Measurements from ENCODE around the gene RNF113B.

The RNF113B gene

DNA sequence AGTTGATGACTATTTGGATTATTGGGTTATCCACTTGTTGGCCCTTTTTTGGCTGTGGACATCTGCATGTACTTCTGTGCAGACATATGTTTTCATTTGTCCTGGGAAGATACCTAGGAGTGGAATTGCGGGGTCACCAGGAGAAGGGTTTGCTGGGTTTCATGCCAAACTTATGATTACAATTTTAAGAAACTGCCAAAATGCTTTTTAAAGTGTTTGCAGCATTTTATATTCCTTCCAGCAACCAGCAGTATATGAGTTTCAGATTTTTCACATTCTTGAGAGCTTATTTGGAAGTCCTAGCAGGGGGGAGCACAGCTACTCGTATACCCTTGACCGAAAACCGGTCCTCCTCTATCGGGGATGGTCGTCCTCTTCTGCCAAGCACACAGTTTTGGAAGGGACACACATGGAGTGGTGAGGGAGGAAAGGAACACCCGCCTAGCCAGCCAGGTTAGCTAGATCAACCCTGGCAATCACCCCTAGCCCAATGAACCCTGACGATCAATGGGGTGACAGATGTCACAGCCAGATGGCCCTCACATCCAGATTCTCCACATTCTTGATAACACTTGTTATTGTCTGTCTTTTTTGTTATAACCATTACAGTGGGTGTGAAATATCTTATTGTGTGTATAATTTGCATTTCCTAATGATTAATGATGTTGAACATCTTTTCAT lies 26.7 kb upstream of the RNF113B start:
- no peak for DNase-seq (ENCODE audit: low read depth, low spot score)

DNA sequence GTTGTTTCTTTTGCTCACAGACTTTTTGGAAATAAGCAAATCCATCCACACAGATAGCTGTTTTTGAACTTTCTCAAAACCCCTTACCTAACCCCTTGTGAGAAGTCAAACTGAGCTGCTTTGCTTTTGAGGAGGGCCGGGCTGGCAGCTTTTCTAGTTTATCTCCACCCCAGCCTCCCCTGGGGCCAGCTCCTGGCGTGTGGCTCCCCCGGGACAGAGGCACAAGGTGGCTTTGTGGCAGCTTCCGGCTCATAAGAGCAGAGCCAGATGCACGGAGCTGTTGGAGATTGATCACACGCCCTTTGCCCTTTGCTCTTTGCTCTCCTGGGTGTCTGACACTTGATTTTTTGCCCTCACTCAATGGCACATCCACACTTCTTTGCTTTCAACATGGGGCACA lies 24.9 kb upstream of the RNF113B start:
- DNase-seq (ENCODE audit: low read depth, low spot score) = no peak

DNA sequence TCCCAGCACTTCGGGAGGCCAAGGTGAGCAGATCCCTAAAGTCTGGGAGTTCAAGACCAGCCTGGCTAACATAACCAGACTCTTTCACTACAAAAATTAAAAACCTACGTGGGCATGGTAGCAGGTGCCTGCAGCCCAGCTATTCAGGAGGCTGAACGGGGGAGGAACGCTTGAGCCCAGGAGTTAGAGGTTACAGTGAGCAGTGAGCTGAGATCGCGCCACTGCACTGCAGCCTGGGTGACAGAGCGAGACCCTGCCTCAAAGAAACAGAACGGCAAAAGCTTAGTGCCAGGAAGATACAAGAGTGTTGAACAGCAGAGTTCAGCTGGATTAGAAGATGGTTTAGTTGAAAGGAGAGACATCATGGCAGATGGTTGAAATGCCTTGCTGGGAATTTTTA lies 24.1 kb upstream of the RNF113B start:
- no peak for DNase-seq (ENCODE audit: low read depth, low spot score)

DNA sequence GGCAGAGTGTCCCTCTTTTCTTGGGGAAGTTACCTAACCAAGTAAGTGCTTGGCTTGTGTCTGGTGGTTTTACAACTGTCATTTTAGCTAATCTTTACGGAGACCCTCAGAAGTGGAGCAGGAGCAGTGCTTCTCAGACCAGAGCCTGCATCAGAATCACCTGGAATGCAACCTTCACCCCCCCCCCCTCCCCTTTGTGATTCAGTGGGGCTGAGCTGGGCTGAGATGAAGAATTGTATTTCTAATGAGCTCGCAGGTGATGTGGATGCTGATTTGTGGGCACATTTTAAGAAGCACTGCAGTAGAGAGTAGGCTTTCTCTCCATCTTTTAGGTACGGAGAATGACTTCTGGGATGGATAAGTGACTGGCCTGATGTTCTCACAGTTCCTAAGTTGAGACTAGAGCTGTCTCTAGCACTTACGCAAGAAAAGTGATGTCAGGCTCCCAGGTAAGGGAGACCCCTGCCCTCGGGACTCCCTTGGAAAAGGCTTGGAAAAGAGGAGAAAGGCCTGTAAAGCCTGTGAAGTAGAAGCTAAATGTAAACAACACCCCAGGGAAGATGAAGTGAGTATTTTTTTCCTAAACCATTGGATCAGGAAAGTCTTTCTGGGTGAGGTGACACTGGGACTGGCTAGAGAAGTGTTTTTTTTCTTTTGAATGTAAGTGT lies 23.3 kb upstream of the RNF113B start:
- DNase-seq (ENCODE audit: low read depth, low spot score) = no peak

DNA sequence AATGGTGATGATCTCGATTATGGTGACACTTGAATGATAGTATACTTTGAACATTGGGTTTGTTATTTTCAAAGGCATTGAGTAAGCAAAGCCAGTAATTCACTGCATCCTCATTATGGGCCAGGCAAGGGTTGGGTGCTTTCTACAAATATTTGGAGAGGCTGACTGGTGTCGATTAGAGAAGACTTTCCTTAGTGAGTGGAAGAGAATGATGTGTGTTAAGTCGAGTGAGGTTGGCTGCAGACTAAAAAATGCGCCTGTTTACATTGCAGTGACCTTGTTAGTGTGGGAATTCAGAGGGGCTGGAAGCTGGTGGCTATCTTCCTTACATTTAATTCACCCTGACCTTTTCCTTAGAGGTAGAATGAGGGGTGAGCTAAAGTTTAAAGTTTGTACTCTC lies 22.4 kb upstream of the RNF113B start:
- no peak for DNase-seq (ENCODE audit: low read depth, low spot score)

DNA sequence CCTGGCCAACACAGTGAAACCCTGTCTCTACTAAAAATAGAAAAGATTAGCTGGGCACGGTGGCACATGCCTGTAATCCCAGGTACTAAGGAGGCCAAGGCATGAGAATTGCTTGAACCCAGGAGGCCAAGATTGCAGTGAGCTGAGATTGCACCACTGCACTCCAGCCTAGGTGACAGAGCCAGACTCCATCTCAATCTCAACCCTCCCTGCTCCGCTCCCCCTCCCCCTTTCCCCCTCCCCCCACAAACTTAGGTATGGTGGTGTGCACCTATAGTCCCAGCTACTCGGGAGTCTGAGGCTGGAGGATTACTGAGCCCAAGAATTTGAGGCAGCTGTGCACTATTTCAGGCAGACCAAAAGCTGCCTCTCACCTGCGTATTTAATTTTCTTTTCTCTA lies 21.6 kb upstream of the RNF113B start:
- DNase-seq (ENCODE audit: low read depth, low spot score) = no peak

DNA sequence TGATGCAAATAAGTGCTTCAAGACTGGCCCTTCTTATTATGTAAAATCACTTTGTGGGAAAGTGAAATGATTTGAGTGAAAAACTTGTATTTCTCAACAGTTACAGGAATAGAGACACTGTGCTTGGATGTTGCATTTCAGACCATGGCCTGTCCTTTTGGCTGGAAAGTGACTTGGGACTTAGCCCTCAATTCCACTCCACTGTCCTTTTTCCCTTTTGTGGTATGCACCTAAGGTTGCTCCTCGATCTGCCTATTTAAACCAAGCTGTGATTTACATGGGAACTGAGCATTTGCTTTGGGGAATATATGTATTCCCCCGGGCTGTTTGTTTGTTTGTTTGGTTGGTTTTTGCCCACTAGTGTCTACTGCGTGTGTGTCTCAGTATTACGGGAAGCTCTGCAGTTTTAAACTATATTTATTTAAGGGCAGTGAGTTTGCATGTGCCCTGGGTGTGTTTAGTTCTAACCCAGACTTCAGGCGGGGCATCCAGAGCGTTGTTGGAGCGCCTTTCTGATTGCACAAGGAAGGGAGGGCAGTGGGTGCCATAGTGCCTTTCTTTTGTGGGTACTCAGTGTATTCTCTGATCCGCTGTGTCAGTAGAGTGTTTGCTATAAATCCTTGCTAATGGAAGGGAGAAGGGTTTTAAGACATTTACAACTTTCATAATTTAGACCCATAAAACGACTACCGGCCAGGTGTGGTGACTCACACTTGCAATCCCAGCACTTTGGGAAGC lies 18.2 kb upstream of the RNF113B start:
- DNase-seq (ENCODE audit: low read depth, low spot score) = no peak

DNA sequence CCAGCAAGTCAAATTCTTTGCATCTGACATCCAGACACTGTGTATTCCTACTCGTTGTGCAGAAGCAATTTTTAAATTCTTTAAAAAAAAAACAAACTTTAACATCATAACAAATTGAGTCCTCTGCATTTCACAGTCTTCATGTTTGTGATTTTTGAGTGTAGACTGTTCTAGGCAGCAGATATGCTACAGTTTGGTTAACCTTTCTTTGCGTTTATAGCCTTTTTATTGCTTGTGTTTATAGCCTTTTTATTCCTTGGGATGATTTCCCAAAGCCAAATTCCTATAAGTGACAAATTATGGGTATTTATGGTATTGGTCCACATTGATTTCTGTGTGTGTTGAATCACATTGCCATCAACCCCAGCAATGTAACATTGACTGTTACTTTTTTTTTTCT lies 14.9 kb upstream of the RNF113B start:
- no peak for DNase-seq (ENCODE audit: low read depth, low spot score)

DNA sequence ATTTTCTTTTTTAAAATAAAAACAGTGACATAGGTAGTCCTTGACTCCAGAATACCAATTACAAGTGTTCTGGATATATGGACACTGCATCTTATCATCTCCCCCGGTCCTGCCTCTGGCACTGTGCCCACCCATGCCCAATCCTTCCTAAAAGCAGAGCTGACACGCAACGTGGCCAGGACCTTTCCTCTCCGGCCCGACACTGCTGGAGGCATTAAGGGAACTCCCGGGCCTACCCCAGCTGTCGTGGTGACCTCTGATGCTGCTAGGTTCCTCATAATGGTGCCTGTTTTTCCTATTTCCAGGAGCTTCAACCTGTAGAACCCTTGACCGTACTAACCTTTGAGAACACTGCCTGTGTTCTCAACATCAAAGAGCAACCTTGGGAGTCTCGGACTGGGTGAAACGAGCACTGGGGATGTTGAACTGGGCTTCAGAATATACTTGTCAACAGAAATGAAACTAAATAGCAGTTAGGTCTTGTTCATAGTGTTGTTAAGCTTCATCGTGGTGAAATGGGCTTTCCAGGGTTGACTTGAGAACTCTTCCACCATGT lies 13.9 kb upstream of the RNF113B start:
- no peak for DNase-seq (ENCODE audit: low read depth, low spot score)

DNA sequence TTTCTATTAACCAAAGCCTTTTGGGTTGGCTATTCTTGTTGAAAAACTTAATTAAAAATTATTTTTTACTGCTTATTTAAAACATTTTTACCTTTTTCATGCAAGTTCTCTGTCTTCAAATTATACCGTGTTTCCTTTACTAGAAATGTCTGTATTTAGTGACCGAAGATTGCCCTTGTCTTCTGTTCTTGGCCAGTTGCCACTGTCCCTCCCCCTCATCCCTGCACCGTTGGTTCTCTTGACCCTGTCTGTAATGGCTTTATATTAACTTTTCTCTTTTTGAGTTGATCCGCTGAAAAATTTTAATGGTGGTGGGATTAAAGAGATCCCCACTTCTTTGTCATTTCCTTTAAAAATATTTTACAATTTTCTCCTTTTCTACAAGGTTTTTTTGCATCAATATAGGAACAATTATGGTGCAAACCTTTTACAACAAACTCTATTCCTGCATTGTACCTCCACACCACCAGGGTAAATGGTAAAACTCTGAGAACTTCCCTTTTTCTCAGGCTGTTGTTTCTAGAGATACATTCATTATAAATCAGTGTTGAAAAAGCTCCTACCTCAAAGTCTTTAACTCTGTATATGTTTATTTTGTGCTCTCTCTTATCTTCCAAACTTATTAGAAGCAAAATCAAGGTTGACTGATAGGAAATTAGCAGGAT lies 12.9 kb upstream of the RNF113B start:
- no peak for DNase-seq (ENCODE audit: low read depth, low spot score)

DNA sequence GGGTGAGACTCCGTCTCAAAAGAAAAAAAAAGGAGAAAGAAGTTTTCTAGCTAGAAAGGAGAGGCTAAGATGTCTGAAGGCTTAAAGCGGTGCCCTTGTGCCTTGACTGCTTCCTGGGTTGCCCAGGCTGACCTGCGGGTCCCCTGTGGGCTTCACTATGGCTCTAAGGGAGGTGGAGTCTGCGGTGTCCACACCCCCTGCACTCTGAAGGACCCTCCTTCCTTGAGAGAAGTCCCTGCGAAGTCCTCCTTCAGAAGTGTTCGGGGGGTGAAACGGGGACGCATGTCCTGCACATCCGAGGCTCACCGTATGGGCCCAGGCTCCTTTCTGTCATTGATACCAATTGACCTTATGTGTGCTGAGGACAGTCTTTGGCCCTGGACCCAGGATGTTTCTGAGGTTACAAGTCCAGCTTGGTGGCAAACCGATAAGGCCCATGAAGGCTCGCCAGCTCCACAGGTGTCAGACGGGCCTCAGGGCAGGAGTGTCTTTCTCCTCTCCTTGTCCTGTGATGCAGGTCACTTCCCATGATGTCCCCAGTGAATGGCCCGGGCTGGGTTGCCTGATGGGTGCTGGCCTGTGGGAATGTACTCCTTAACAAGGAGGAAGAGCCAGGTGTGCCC lies 11.6 kb upstream of the RNF113B start:
- no peak for DNase-seq (ENCODE audit: low read depth, low spot score)

DNA sequence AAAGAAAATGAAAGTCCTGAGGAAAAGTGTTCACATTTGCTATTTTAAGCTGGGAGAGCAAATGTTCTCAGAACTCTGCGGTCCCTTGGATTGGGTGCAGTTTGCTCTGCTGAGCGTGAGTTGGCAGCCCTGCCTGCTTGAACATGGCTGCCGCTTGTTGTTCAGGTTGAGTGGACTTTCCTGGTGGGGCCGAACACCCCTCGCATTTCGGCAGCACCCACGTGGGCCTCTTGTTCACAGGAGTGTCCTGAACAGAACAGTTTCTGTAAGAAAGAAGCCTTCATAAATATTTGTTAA lies 10.8 kb upstream of the RNF113B start:
- DNase-seq (ENCODE audit: low read depth, low spot score) = no peak

DNA sequence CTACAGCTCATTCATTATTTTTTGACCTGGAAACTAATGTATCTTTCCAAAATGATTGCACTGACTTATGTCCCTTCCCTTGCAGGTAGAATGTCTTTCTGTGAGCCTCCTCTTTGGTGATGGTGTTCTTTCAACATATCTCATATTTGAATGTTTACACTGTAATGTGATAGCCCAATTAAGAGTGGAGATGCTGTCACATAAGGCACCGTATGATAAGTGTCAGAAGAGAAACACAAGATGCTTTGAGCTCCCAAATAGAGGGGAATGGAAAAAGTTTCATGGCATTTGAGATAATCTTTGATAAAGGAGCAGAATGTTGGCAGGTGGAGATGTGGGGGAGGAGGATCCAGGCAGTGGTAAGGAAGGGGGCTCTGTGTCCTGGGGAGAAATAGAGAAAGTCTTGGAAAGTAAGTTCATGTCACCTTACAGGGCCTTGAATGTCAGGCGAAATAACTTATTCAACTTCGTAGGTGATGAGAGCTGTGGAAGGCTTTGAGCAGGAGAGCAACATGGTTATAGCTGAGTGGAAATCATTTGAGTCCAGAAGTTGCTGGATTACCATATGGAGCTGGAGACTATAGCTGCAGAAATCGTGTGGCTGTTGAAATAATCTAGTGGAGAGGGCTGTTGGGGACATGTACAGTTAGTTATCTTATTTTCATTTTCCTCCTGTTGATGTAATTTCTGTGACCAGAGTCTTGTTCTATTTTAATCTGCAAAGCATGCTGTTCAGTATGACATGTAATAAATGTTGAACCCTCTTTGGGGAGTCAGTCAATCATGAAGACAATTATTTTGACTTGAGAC lies 10.3 kb upstream of the RNF113B start:
- no peak for DNase-seq (ENCODE audit: low read depth, low spot score)

DNA sequence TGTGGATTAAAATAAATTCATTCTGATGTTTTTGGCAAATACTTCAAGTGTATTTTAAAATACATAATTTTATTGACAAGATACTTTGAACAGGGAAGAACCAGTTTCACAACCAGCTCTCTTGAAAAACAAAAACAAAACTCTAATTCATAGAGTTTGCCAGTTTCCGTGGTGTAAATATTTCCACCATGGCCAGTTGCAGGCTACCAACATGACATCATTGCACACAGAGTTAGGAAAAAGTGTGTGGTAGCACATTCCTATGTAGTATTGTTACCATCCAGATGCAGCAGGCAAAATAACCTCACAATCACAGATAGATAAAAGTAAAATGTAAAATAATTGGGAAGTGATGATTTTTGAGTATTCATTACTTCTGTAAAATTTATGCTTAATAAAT lies 7.7 kb upstream of the RNF113B start:
- DNase-seq (ENCODE audit: low read depth, low spot score) = no peak

DNA sequence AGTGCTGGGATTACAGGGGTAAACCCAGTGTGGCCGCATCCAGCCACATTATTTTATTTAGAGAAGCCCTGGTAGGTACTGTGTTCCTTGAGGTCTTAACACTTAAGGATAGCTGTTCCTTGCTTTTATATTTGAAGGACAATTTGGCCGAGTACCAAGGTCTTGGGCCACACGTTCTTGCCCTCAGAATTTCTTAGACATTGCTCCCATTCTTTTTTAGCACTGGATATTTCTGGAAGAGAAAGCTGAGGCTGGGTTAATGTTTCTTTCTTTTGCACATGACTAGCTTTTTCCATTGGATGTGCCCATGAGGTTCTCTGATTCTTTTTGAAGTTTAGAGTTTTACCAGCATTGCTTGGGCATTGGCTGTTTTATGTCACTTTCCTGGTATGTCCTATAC lies 5.5 kb upstream of the RNF113B start:
- no peak for DNase-seq (ENCODE audit: low read depth, low spot score)

DNA sequence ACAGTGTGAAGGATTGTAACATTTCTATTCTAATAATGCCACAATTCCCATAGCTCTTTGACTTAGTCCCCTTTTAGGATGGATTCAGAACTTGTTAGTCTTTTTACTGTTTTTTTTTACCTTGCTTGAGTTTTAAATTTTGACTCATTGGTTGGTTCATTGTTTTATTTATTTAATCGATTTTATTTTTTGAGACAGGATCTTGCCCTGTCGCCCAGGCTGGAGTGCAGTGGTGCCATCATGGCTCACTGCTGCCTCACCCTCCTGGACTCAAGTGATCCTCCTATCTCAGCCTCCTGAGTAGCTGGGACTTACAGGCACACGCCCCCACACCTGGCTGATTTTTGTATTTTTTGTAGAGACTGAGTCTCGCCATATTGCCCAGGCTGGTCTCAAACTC lies 5.1 kb upstream of the RNF113B start:
- DNase-seq (ENCODE audit: low read depth, low spot score) = no peak

DNA sequence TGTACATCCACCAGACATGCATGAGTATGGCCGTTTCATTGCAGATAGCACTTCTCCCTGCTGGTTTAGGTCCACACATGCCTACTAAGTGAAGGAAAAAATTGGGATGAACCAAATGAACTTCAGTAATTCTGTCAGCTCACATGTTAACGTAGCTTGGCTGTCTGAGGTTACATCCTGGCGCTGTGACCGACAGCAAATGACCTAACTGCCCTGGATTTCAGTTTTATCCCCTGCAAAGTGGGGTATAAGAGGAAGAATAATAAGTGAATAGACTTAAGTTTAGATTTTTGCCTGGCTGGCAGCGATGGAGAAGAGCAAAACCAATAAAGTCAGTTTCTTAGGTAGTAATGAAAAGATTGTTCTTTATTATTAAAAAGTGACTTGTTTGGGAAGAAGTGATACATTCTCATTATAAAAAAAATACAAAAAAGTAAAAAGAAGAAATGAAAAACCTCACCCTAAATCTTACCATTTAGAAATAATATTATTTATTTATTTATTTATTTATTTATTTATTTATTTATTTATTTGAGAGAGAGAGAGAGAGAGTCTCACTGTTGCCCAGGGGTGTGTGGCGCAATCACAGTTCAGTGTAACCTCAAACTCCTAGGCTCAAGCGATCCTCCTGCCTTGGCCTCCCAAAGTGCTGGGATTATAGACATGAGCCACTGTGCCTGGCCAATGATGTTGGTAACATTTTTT lies 4.2 kb upstream of the RNF113B start:
- no peak for DNase-seq (ENCODE audit: low read depth, low spot score)

DNA sequence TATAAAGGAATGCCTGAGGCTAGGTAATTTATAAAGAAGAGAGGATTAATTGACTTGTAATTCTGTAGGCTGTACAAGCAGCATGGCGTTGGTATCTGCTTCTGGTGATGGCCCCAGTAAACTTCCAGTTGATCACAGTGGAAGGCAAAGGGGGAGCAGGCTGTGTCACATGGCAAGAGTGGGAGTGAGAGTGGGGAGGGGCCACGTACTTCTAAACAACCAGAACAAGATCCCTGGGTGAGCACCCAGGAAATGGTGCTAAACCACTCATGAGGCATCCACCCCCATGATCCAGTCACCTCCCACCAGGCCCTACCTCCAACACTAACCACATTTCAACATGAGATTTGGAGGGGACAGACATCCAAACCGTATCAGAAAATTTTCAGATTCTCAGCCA lies 3.0 kb upstream of the RNF113B start:
- no peak for DNase-seq (ENCODE audit: low read depth, low spot score)

DNA sequence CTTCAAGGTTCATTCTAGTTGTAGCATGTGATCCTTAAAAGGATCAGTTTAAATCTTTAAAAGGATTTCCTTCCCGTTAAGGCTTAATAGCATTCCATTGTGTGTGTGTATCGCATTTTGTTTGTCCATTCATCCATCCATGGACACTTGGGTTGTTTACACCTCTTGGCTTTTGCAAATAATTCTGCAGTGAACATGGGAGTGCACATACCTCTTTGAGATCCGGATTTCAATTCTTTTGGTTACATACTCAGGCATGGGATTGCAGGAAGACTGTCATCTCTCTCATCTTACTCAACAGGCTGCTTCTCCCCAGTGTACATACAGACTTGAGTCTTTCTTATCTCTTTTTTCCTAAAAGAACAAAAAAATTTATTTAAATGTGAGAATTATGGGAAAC lies 1.2 kb downstream of the RNF113B start:
- no peak for DNase-seq (ENCODE audit: low read depth, low spot score)

DNA sequence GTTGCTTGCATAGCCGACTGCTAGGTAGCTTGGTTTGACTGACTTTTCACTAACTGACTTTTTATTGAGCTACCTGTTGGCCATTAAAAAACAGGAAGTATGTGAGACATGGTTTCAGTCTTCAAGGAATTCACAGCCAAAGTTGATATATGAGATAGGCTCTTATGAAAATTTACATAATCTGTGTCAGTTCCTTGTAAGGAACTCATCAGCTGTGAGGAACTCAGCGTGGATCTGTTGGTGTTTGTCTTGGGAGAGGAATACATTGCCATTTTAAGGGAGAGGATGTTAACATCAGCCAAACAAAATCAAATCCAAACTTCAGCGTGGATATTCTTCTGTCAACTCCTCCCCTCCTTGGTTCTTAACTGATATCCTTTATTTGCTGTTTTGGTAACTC lies 2.0 kb downstream of the RNF113B start:
- DNase-seq (ENCODE audit: low read depth, low spot score) = no peak

DNA sequence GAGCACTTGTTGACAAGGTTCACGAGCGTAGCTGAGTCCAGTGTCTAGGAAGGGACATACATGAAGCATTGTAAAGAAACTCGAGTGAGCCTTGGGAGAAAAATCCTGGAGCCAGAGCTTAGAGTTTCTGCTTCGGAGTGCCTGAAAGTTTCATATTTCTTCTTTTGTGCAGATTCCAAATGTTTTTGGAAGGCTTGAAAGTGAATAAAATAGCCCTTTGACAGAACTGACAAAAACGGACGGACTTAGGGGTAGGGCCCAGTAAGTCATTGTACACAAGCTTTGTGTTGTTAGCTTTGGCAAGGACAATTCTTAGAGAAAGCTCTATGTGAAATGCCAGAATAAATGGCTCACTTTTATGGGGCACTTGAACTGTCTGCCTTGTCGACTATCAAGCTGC lies 2.8 kb downstream of the RNF113B start:
- no peak for DNase-seq (ENCODE audit: low read depth, low spot score)

Measured in brain pericyte (primary cell).